ENCODE measurements around the gene ABCG8. TPM values are rescaled to one million over a fixed set of nuclear protein-coding genes. Genes with fewer than 3 reads are reported as not detected.
A peak's percentile ranks its signal among the peaks of the same experiment; 100 is the strongest.

The ABCG8 gene
- total and polyA plus RNA-seq, 12 donors, result 0.15 to 1.4 TPM; not detected in 10

DNA sequence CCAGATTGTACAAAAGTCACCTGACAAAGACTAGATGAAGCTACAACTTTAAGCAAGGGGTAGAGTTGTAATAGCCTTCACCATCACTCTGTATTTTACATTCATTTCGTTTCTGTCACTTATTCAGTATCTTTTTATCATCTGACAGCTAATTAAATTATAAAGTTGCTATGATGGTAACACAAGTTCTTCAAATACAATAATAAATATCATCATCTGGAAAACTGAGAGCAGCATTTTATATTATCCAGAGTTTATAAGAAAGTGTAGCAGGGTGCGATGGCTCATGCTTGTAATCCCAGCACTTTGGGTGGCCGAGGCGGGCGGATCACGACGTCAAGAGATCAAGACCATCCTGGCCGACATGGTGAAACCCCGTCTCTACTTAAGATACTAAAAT, 43.8 kb upstream of the ABCG8 start:
- WGBS, 2 donors, result 92 to 97% methylated on average over 9 of the region's 9 CpGs
- TF ChIP-seq, protein P1, sequence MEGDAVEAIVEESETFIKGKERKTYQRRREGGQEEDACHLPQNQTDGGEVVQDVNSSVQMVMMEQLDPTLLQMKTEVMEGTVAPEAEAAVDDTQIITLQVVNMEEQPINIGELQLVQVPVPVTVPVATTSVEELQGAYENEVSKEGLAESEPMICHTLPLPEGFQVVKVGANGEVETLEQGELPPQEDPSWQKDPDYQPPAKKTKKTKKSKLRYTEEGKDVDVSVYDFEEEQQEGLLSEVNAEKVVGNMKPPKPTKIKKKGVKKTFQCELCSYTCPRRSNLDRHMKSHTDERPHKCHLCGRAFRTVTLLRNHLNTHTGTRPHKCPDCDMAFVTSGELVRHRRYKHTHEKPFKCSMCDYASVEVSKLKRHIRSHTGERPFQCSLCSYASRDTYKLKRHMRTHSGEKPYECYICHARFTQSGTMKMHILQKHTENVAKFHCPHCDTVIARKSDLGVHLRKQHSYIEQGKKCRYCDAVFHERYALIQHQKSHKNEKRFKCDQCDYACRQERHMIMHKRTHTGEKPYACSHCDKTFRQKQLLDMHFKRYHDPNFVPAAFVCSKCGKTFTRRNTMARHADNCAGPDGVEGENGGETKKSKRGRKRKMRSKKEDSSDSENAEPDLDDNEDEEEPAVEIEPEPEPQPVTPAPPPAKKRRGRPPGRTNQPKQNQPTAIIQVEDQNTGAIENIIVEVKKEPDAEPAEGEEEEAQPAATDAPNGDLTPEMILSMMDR (IDR thresholded peaks at IDR 0.05), result no peak
- ATAC-seq (no peak), DNase-seq (no peak)
- no peak overlapping the region for H3K27ac ChIP-seq
- intact Hi-C loops (cut with DNase I), result no loop called here
- no peaks in the 10 kb centered on the region for H3K4me1 ChIP-seq
- no peak overlapping the region for H3K4me3 ChIP-seq
- H3K36me3 ChIP-seq, result peaks cover 0 to 78% (median 6%) of the 10 kb centered on the region in 9 donors
- no peaks in the 10 kb centered on the region for H3K9me3 ChIP-seq
- no peaks in the 10 kb centered on the region for H3K27me3 ChIP-seq

DNA sequence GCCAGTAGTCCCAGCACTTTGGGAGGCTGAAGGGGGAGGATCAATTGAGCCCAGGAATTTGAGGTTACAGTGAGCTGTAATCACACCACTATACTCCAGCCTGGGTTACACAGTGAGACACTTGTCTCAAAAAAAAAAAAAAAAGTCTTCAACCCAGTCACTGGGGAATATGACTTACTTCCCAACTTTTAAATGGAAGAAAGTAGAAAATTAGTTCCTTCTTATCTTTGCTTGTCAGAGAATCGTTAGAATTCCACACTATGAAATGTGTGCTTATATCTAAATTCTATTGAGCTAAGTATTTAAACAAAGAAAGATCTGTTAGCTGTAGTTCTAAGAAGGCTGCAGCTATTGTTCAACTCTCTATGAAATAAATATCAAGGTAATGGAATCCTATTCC, 42.6 kb upstream of the ABCG8 start:
- intact Hi-C loops (cut with DNase I), result no loop called here

DNA sequence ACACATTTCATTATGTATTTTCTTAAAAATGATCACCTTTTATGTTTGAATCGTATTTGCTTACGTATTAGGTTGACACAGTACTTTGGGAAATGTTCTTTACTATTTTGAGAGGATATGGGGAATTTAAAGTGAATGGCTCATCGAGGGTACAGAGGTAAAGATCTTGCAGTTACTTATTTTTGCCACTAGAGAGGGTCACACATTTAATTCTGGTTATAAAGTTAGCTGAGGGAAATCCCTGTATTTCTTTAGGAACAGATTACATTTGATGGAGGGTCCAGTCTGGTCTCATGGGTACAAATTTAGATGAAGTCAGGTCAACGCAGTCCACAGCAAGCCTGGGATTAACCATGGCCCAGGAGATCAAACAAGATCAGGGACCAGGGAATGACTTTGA, 40.5 kb upstream of the ABCG8 start:
- intact Hi-C loops (cut with DNase I), result no loop called here
- H3K4me3 ChIP-seq, result no peak overlapping the region
- no peak overlapping the region for H3K27ac ChIP-seq
- ATAC-seq, result no peak
- no peak for DNase-seq
- no peaks in the 10 kb centered on the region for H3K9me3 ChIP-seq
- H3K27me3 ChIP-seq, result no peaks in the 10 kb centered on the region
- H3K36me3 ChIP-seq, result peaks cover 0 to 67% (median 5%) of the 10 kb centered on the region in 9 donors
- 71 to 82% methylated on average over 4 of the region's 4 CpGs for WGBS, 2 donors
- no peaks in the 10 kb centered on the region for H3K4me1 ChIP-seq
- TF ChIP-seq, protein P1 (IDR thresholded peaks at IDR 0.05), result peak in 2 of 9 donors; percentile 19 to 27

More for the DNA sequence above, 42.6 kb upstream of the ABCG8 start:
- no peaks in the 10 kb centered on the region for H3K4me1 ChIP-seq
- no peak for DNase-seq
- TF ChIP-seq, protein P1 (IDR thresholded peaks at IDR 0.05), result no peak
- H3K4me3 ChIP-seq, result no peak overlapping the region
- no peak for ATAC-seq
- H3K36me3 ChIP-seq, result peaks cover 0 to 66% (median 5%) of the 10 kb centered on the region in 9 donors
- no peaks in the 10 kb centered on the region for H3K27me3 ChIP-seq
- WGBS, 2 donors, result 49 to 68% methylated on average over 1 of the region's 1 CpG
- H3K9me3 ChIP-seq, result no peaks in the 10 kb centered on the region
- no peak overlapping the region for H3K27ac ChIP-seq

DNA sequence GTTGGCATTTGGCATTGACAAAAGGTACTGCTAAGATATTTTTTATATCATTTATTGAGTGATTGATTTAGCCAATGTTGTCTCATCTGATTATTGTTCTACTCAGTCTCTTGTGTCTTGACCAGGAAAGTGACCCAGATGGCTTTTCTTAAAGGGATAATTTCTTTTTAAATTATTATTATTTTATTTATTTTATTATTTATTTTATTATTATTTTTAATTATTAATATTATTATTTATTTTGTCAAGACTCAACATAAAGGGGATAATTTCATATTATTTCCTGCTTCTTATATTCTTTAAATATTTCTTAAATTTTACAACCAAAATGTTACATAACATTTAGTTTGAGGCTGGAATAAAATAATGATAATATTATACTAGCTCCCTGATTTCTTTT, 37.9 kb upstream of the ABCG8 start:
- no peak for ATAC-seq
- H3K27me3 ChIP-seq, result no peaks in the 10 kb centered on the region
- DNase-seq, result no peak
- TF ChIP-seq, protein P1 (IDR thresholded peaks at IDR 0.05), result no peak
- H3K4me1 ChIP-seq, result no peaks in the 10 kb centered on the region
- H3K4me3 ChIP-seq, result no peak overlapping the region
- no peaks in the 10 kb centered on the region for H3K9me3 ChIP-seq
- peaks cover 0 to 71% (median 9%) of the 10 kb centered on the region in 9 donors for H3K36me3 ChIP-seq
- no peak overlapping the region for H3K27ac ChIP-seq
- intact Hi-C loops (cut with DNase I), result no loop called here
